ENCODE results near the gene FAM114A2.

DNA sequence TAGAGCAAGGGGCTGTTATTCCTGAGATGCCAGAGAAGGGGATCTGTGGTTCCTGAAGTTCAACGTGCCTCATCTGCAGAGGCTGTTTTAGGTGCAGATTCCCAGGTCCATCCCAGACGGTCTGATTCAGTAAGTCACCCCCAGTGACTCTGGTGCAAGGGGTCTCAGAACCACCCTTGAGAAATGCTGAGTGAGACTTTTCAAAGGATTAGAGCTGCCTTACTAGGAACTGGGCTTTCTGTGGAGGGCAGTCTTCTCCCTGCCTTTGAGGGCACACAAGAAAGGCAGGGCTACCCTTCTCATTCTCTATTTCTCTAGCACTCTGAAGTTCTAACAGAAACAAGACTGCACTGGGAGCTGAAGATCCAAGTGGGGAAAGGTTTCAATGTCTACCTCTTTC is 66.5 kb downstream of the FAM114A2 start:
- TF ChIP-seq CTCF (IDR thresholded peaks at IDR 0.05) = no peak
- no peak for TF ChIP-seq POLR2A (IDR thresholded peaks at IDR 0.05)

Data from body of pancreas (tissue), 4 donors.